HepG2 (cell line): ENCODE results near the gene NLRC4. TPM values are rescaled to one million over a fixed set of nuclear protein-coding genes. Genes with fewer than 3 reads are reported as not detected.

ENCODE experiments used
- ATAC-seq: fragments of 200-7000 bp; cut with Tn5 transposase; 3 replicates; pipeline ENCODE4 v1.9.1; 2020; ENCODE audit warnings: mild to moderate bottlenecking, moderate library complexity
- BruUV-seq: library from RNA; stranded (reverse); fragments of 400-500 nt; replicated peaks from 2 replicates; lab custom pipeline; 2021; lab: Mats Ljungman, UMichigan
- CTCF ChIA-PET: fragments of 300-600 bp; formaldehyde crosslinking; extraction: SDS; loops from one replicate; lab custom pipeline; 2021; ENCODE audit warnings: low total read pairs, inconsistent platforms, low intra/inter-chr PET ratio; lab: Yijun Ruan, JAX
- POLR2A ChIA-PET: fragments of 350-600 bp; sonication (Branson Sonifier 250); formaldehyde crosslinking; loops from one replicate; lab custom pipeline; 2020; ENCODE audit warnings: antibody characterized with exemption, inconsistent platforms; lab: Yijun Ruan, JAX
- DNase-seq: peaks from one replicate; pipeline ENCODE4 v3.0.0-alpha.2; 2015; ENCODE audit warnings: low spot score
- FAIRE-seq: peaks from 3 replicates; lab custom pipeline; 2011; peaks lifted over from hg19 to GRCh38; lab: Jason Lieb, UNC
- H2AFZ ChIP-seq: one replicate; pipeline ENCODE4 v1.6.1; 2011; ENCODE audit warnings: low read length, inconsistent platforms
- H3K27ac ChIP-seq: fragments of 300-600 bp; 3 replicates; pipeline ENCODE4 v1.8.0; 2011; ENCODE audit warnings: mixed run types, mild to moderate bottlenecking, mixed read lengths, low read length, inconsistent platforms; ENCODE audit not compliant: insufficient read depth; ENCODE audit errors: extremely low read length
- H3K27me3 ChIP-seq, 2 experiments: fragments of 200-600 bp in 1 of 2; 2 replicates in 1 of 2; 3 replicates in 1 of 2; pipeline versions ENCODE4 v1.6.0 to v1.8.0; 2011; ENCODE audit warnings: low read length in 2 of 2, mild to moderate bottlenecking in 2 of 2, moderate library complexity in 2 of 2, inconsistent platforms in 1 of 2; ENCODE audit not compliant: insufficient read depth in 2 of 2, control insufficient read depth in 1 of 2
- H3K36me3 ChIP-seq, 2 experiments: fragments of 200-600 bp in 1 of 2; replicated peaks in 1 of 2; 2 replicates in 1 of 2; 3 replicates in 1 of 2; pipeline versions ENCODE4 v1.5.1 to v1.8.0; 2011; ENCODE audit warnings: low read length in 2 of 2, inconsistent platforms in 1 of 2; ENCODE audit not compliant: insufficient read depth in 2 of 2, control insufficient read depth in 1 of 2
- H3K4me1 ChIP-seq: 2 replicates; pipeline ENCODE4 v1.5.1; 2012; ENCODE audit warnings: low read length, inconsistent platforms; ENCODE audit not compliant: insufficient read depth
- H3K4me2 ChIP-seq: 2 replicates; pipeline ENCODE4 v1.6.0; 2011; ENCODE audit warnings: low read depth, low read length, inconsistent platforms
- H3K4me3 ChIP-seq, 3 experiments: fragments of 200-600 bp in 1 of 3; sonication (generic), shearing (Covaris generic) in 1 of 3; replicated peaks in 1 of 3; 2 replicates each; pipeline ENCODE4 v1.5.1; 2011 to 2016; ENCODE audit warnings: low read length in 3 of 3, inconsistent platforms in 2 of 3, low read depth in 2 of 3, mild to moderate bottlenecking in 2 of 3, control low read depth in 1 of 3, mixed read lengths in 1 of 3; ENCODE audit not compliant: insufficient read depth in 1 of 3
- H3K79me2 ChIP-seq: one replicate; pipeline ENCODE4 v1.6.1; 2011; ENCODE audit warnings: low read length, inconsistent platforms; ENCODE audit not compliant: insufficient read depth
- H3K9ac ChIP-seq: 2 replicates; pipeline ENCODE4 v1.6.0; 2011; ENCODE audit warnings: mild to moderate bottlenecking, low read depth, low read length, inconsistent platforms; ENCODE audit not compliant: insufficient read depth
- H3K9me3 ChIP-seq: 2 replicates; pipeline ENCODE4 v1.5.1; 2012; ENCODE audit warnings: mild to moderate bottlenecking, low read length
- H4K20me1 ChIP-seq: 2 replicates; pipeline ENCODE4 v1.6.0; 2011; ENCODE audit warnings: inconsistent platforms, mild to moderate bottlenecking, low read length, moderate library complexity; ENCODE audit not compliant: insufficient read depth
- AHDC1 ChIP-seq: sonication (generic); formaldehyde crosslinking; IDR thresholded peaks from 2 replicates; pipeline ENCODE4 v1.5.1; 2020; ENCODE audit warnings: mild to moderate bottlenecking, missing genetic modification reagents, borderline replicate concordance
- EP300 ChIP-seq, 3 experiments: sonication (generic) in 1 of 3; formaldehyde crosslinking in 1 of 3; IDR thresholded peaks; 2 replicates each; pipeline versions ENCODE4 v1.5.1 to v1.6.1; 2011 to 2020; ENCODE audit warnings: low read depth in 2 of 3, low read length in 2 of 3, borderline replicate concordance in 1 of 3, improper control_type of control experiment in 1 of 3, mild to moderate bottlenecking in 1 of 3, missing genetic modification reagents in 1 of 3, moderate library complexity in 1 of 3
- GATAD2A ChIP-seq: IDR thresholded peaks from 2 replicates; pipeline ENCODE4 v1.6.1; 2016
- GMEB1 ChIP-seq: sonication (generic); formaldehyde crosslinking; IDR thresholded peaks from 2 replicates; pipeline ENCODE4 v1.5.1; 2020; ENCODE audit warnings: missing genetic modification reagents, mild to moderate bottlenecking, borderline replicate concordance
- ISX ChIP-seq: sonication (generic); formaldehyde crosslinking; conservative IDR thresholded peaks from 2 replicates; pipeline ENCODE4 v1.5.0; 2020; ENCODE audit warnings: missing genetic modification reagents
- KLF11 ChIP-seq: IDR thresholded peaks from 2 replicates; pipeline ENCODE4 v1.6.1; 2016; ENCODE audit warnings: missing compliant biosample characterization
- POLR2AphosphoS2 ChIP-seq: IDR thresholded peaks from 2 replicates; pipeline ENCODE4 v1.6.1; 2011; ENCODE audit warnings: low read depth, low read length, improper control_type of control experiment
- ZNF788 ChIP-seq: sonication (generic); formaldehyde crosslinking; IDR thresholded peaks from 2 replicates; pipeline ENCODE4 v1.5.0; 2020; ENCODE audit warnings: mild to moderate bottlenecking, missing genetic modification reagents, borderline replicate concordance
- WGBS: methylation state at CpG from one replicate; pipeline ENCODE4 v1.1.6; 2017; ENCODE audit warnings: low lambda C conversion rate; 5-methylcytosine and 5-hydroxymethylcytosine counted together
- in situ Hi-C: cut with HindIII; loops from 2 replicates; pipeline ENCODE4 v1.10.0; 2017; ENCODE audit warnings: low pct_unique_long_range_greater_than_20kb; ENCODE audit not compliant: extremely low pct_ligation_motif_present
- intact Hi-C: fragments of 100-400 bp; cut with micrococcal nuclease; formaldehyde crosslinking; loops from one replicate; pipeline ENCODE4 v1.10.0; 2022; ENCODE audit not compliant: unreplicated experiment
- polyA plus RNA-seq, 8 experiments: library from polyadenylated mRNA; depleted of rRNA in 3 of 8; stranded (reverse) in 7 of 8; unstranded in 1 of 8; fragments of >200 nt; fragmentation: Illumina TruSeq in 4 of 8; extraction: Trizol in 4 of 8; gene quantifications; 2 replicates each; pipeline versions ENCODE4 v1.2.1 to v1.2.3, GENCODE V29; 2011 to 2016; ENCODE audit warnings: low read depth in 4 of 8, missing spikeins in 1 of 8, mixed read lengths in 1 of 8; ENCODE audit not compliant: insufficient read depth in 1 of 8
- total RNA-seq, 5 experiments: library from RNA; depleted of rRNA; stranded (reverse); fragments of >200 nt; fragmentation: Illumina TruSeq; extraction: Trizol; gene quantifications; 2 replicates each; pipeline ENCODE4 v1.2.3, GENCODE V29; 2016; ENCODE audit warnings: low read depth in 1 of 5

NLRC4 gene
- total and polyA plus RNA-seq, 2 of the 13 experiments (the other 11 are each of a cell fraction or from before 2014, with no cell fraction given), result 0.15 to 0.29 TPM

GRCh38 chr2:32231959-32232358 is 32.7 kb downstream of the NLRC4 start (continued):
- TF ChIP-seq AHDC1 (CRISPR knock-in tag), result peak; percentile 81; the same call in 1 of the 2 replicates
- TF ChIP-seq EP300 (IDR thresholded peaks at IDR 0.05; ENCODE audit: low read depth in 2 of 2, low read length in 2 of 2), result 0 out of 4 replicates have a peak, but pooled peaks of 1 of the 2 experiments have one; percentile 19
- peak; percentile 34; the same call in 1 of the 2 replicates for TF ChIP-seq EP300 (CRISPR knock-in tag; IDR thresholded peaks at IDR 0.05; ENCODE audit: borderline replicate concordance)
- peak; percentile 35; the same call in 1 of the 2 replicates for TF ChIP-seq GATAD2A (CRISPR knock-in tag)
- TF ChIP-seq ZNF788 (CRISPR knock-in tag), result no peak
- TF ChIP-seq, all 625 proteins: peak for 27

- 82% methylated on average over 1 of the region's 1 CpG for WGBS
- Histone ChIP-seq H4K20me1 (no peaks in the 10 kb centered on the region), H3K9ac (no peak overlapping the region), H3K4me2 (no peak overlapping the region), H3K9me3 (no peaks in the 10 kb centered on the region), H3K27me3 (no peaks in the 10 kb centered on the region), H3K4me1 (peaks cover 17% of the 10 kb centered on the region), H3K4me3 (no peak overlapping the region), H3K36me3 (no peaks in the 10 kb centered on the region; a peak in 1 of 5 replicates), H3K79me2 (no peaks in the 10 kb centered on the region), H3K27ac (no peak overlapping the region), H2AFZ (no peak overlapping the region)
- TF ChIP-seq POLR2AphosphoS2, result no peak
- no peak for TF ChIP-seq KLF11 (CRISPR knock-in tag)
- TF ChIP-seq GMEB1 (CRISPR knock-in tag), result no peak
- TF ChIP-seq ISX (CRISPR knock-in tag), result no peak
- CTCF ChIA-PET, result no interaction called here
- FAIRE-seq (no peak), DNase-seq (no peak), ATAC-seq (no peak)
- intact Hi-C loops, result no loop called here
- in situ Hi-C loops, result no loop called here
- no TSS peak for BruUV-seq
- POLR2A ChIA-PET, result interaction anchor here (1.5 to 1.6 kb wide), 2 partner anchors 35 to 64 kb away, joined by 4 read pairs; partner anchors contain the start of genes NLRC4 and SLC30A6
Observed at GRCh38 chr2:32229635-32230034, 35.1 kb downstream of the NLRC4 start.
